NB4 (cell line): ENCODE results near the gene NSFL1C.
A peak's percentile ranks its signal among the peaks of the same experiment; 100 is the strongest.

Source experiments
- DNase-seq: peaks from one replicate; pipeline ENCODE4 v3.0.0; 2010; ENCODE audit warnings: low read depth
- H3K4me3 ChIP-seq: one replicate; pipeline ENCODE4 v1.5.1; 2011; ENCODE audit warnings: mild to moderate bottlenecking, low read depth, low read length, moderate library complexity
- MYC ChIP-seq: IDR thresholded peaks from 2 replicates; pipeline ENCODE4 v1.6.1; 2011; ENCODE audit warnings: low read depth, low read length
- POLR2A ChIP-seq: IDR thresholded peaks from 2 replicates; pipeline ENCODE4 v1.6.1; 2011; ENCODE audit warnings: mild to moderate bottlenecking; ENCODE audit not compliant: insufficient read length; ENCODE audit errors: extremely low read depth
- TF ChIP-seq, protein P1 (sequence below): IDR thresholded peaks from one replicate; pipeline ENCODE4 v1.5.1; 2012; ENCODE audit warnings: low read depth, low read length
- TF ChIP-seq, protein P2 (sequence below): IDR thresholded peaks from 2 replicates; pipeline ENCODE4 v1.6.1; 2011; ENCODE audit warnings: low read depth, low read length

Gene NSFL1C

DNA sequence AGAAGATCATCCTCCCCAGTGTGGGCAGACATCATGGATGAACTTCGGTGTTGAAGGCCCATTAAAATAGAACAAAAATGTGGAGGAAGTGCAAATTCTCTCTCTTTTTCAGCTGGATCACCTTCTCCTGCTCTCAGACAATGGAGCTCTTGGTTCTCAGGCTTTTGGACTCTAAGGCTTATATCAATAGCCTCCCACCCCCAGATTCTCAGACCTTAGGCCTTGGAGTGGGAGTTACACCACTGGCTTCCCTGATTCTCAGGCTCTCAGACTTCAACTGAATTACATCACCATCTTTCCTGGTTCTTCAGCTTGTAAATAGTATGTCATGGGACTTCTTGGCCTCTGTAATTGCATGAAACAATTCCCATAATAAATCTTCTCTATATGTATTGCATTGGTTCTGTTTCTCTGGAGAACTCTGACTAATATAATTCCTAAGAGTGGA, 36.6 kb downstream of the NSFL1C start:
- H3K4me3 ChIP-seq = no peak overlapping the region
- TF ChIP-seq, protein P1, sequence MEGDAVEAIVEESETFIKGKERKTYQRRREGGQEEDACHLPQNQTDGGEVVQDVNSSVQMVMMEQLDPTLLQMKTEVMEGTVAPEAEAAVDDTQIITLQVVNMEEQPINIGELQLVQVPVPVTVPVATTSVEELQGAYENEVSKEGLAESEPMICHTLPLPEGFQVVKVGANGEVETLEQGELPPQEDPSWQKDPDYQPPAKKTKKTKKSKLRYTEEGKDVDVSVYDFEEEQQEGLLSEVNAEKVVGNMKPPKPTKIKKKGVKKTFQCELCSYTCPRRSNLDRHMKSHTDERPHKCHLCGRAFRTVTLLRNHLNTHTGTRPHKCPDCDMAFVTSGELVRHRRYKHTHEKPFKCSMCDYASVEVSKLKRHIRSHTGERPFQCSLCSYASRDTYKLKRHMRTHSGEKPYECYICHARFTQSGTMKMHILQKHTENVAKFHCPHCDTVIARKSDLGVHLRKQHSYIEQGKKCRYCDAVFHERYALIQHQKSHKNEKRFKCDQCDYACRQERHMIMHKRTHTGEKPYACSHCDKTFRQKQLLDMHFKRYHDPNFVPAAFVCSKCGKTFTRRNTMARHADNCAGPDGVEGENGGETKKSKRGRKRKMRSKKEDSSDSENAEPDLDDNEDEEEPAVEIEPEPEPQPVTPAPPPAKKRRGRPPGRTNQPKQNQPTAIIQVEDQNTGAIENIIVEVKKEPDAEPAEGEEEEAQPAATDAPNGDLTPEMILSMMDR = no peak
- TF ChIP-seq, protein P2, sequence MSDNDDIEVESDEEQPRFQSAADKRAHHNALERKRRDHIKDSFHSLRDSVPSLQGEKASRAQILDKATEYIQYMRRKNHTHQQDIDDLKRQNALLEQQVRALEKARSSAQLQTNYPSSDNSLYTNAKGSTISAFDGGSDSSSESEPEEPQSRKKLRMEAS = no peak
- no peak for TF ChIP-seq MYC
- TF ChIP-seq POLR2A = no peak
- DNase-seq = no peak

DNA sequence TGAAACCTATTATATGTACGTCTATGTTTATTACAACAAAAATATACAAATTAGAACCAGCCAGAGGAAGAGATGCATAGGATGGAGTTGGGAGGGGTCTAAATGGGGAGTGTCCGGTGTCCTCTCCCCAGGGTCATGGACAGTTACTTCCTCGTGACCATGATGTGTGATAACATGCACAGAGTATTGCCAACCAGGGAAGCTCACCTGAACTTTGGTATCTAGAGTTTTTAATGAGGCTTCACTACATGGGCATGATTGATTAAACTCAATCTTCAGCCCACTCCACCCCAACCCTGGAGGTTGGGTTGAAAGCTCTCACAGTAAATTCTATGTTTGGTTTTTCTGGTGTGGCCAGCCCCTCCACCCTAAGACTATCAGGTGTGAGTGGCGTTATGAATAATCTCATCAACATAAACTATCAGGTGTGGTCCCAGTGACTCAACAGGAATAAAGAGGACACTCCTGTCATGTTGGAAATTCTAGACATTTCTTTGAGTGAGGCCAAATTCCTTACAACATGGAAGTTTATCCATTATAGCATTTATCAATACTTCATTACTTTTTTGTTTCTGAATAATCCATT, 37.4 kb downstream of the NSFL1C start:
- H3K4me3 ChIP-seq = no peak overlapping the region
- TF ChIP-seq, protein P1 = no peak
- TF ChIP-seq, protein P2 = no peak
- no peak for TF ChIP-seq MYC
- TF ChIP-seq POLR2A = no peak
- DNase-seq = no peak

DNA sequence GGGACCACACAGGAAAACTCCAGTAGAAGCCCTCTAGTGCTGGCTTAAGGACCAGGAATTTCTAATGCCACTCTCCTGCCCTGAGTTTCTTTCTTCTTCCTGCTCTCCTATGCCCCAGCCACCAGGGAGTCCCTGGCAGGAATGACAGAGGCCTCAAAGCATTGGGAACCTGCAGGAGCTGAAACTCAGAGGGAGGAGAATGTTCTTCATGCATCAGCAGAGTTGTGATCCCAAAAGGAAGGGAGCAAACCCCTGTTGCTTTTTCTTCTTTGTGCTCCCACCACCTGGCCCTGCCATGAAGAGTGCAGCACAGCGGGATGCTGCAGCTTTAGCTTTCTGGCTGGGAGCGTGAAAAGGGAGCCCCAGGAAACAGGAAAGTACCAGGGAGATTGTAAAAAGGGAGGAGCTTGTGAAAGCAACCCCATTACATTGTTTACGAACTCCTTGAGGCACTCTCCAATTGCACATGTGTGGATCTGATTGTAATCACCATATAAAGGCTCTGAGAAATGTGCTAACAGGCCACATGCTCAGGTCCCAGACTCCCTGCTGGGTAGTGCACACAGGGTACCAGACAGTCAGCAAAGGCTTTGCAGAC, 39.1 kb downstream of the NSFL1C start:
- DNase-seq = peak; percentile 31
- TF ChIP-seq, protein P2 = peak; percentile 81
- TF ChIP-seq, protein P1 = no peak
- TF ChIP-seq MYC = peak; percentile 69
- TF ChIP-seq POLR2A = no peak
- no peak overlapping the region for H3K4me3 ChIP-seq

DNA sequence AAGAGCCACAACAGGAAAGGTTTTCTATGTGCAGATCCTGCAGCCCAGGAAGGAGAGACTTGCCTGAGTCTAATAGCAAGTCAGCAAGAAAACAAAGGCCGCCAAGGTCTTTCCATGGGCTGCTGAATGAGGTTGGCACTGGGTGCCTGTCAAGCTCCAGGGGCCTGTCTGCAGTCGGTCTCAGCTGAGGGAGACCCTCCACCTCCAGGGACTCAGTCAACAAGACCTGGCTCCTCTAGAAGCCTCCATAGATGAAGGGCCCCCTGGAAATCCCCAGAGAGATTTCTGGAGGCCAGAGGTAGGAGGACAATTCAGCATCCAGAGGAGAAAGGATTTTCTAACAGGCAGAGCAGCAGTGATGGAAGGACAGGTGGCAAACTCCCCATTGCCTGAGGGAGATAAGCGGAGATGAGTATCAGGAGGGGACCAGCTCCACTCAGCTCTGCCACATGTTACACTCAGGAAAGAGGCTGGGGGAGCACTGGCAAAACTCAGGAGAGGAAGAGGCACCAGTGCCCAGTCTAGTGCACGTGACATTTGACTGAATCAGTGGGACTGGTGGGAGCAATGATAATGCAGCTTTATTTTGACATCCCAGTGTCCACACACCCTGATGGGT, 40.3 kb downstream of the NSFL1C start:
- TF ChIP-seq, protein P2 = no peak
- TF ChIP-seq POLR2A (no peak), MYC (no peak)
- TF ChIP-seq, protein P1 = no peak
- H3K4me3 ChIP-seq = no peak overlapping the region
- no peak for DNase-seq

DNA sequence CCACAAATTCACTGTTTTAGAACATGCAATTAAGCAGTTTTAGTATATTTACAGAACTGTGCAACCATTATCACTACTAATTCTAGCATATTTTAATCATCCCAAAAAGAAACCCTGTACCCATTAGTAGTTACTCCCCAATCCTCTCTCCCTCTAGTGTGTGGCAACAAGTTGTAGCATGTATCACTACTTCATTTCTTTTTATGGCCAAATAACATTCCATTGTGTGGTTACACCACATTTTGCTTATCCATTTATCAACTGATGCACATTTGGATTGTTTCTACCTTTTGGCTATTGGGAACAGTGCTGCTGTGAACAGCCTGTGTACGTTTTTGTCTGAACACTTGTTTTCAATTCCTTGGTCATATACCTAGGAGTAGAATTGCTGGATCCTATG, 42.3 kb downstream of the NSFL1C start:
- DNase-seq = no peak
- no peak overlapping the region for H3K4me3 ChIP-seq
- TF ChIP-seq, protein P1 = no peak
- TF ChIP-seq MYC (no peak), POLR2A (no peak)
- TF ChIP-seq, protein P2 = no peak
